HCT116 (cell line): ENCODE results near the gene TNRC6B.

ENCODE experiments used
- EGR1 ChIP-seq: IDR thresholded peaks from 2 replicates; pipeline ENCODE4 v1.6.1; 2012; ENCODE audit warnings: low read depth
- EZH2 ChIP-seq: fragments of 200-600 bp; sonication (generic); IDR thresholded peaks from 2 replicates; pipeline ENCODE4 v1.6.1; 2017; ENCODE audit warnings: antibody characterized with exemption, mixed run types
- POLR2A ChIP-seq: IDR thresholded peaks from 2 replicates; pipeline ENCODE4 v1.7.0; 2011; ENCODE audit warnings: borderline replicate concordance; ENCODE audit not compliant: insufficient read depth, insufficient read length; ENCODE audit errors: extremely low read depth
- POLR2AphosphoS5 ChIP-seq: IDR thresholded peaks from 2 replicates; pipeline ENCODE4 v1.6.1; 2011; ENCODE audit warnings: mild to moderate bottlenecking, low read depth, low read length, moderate library complexity
- REST ChIP-seq: IDR thresholded peaks from 2 replicates; pipeline ENCODE4 v1.6.1; 2012; ENCODE audit warnings: low read depth
- SIN3A ChIP-seq: IDR thresholded peaks from 2 replicates; pipeline ENCODE4 v1.6.1; 2012; ENCODE audit warnings: low read depth
- SP1 ChIP-seq: IDR thresholded peaks from 2 replicates; pipeline ENCODE4 v1.6.1; 2012; ENCODE audit warnings: low read depth
- TF ChIP-seq, protein P1 (sequence below), 3 experiments: fragments of 200-600 bp in 1 of 3; sonication (generic) in 1 of 3; IDR thresholded peaks in 2 of 3; conservative IDR thresholded peaks in 1 of 3; 2 replicates each; pipeline ENCODE4 v1.5.1; 2012 to 2017; ENCODE audit warnings: low read depth in 2 of 3, low read length in 2 of 3, antibody characterized with exemption in 1 of 3, borderline replicate concordance in 1 of 3, control low read depth in 1 of 3, mild to moderate bottlenecking in 1 of 3, mixed read lengths in 1 of 3, mixed run types in 1 of 3, moderate library complexity in 1 of 3; ENCODE audit not compliant: insufficient read depth in 1 of 3
- TF ChIP-seq, protein P2 (sequence below): IDR thresholded peaks from 2 replicates; pipeline ENCODE4 v1.6.1; 2011; ENCODE audit warnings: mild to moderate bottlenecking, low read length, moderate library complexity; ENCODE audit not compliant: insufficient replicate concordance; ENCODE audit errors: extremely low read depth

DNA sequence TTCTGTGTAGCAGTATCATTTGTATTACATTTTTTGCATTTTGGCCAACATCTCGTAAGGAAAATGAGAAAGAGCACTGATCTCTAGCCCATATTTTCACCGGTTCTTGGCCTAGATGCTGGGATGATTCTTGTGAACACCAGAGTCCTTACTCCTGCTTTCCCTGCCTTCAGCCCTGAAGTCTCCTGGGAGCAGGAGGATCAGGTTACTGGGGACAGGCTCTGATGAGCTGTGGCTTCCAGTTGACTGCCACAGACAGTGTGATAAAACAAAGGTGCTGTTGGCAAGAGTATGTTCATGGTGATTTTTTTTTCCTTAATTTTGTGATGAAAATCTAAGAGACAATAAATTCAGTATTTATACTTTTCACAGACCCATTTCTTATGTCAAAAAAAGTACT is 134.3 kb downstream of the TNRC6B start:
- TF ChIP-seq REST (no peak), POLR2AphosphoS5 (no peak), SP1 (no peak), POLR2A (no peak), SIN3A (no peak), EGR1 (no peak), EZH2 (no peak)
- TF ChIP-seq, protein P1, sequence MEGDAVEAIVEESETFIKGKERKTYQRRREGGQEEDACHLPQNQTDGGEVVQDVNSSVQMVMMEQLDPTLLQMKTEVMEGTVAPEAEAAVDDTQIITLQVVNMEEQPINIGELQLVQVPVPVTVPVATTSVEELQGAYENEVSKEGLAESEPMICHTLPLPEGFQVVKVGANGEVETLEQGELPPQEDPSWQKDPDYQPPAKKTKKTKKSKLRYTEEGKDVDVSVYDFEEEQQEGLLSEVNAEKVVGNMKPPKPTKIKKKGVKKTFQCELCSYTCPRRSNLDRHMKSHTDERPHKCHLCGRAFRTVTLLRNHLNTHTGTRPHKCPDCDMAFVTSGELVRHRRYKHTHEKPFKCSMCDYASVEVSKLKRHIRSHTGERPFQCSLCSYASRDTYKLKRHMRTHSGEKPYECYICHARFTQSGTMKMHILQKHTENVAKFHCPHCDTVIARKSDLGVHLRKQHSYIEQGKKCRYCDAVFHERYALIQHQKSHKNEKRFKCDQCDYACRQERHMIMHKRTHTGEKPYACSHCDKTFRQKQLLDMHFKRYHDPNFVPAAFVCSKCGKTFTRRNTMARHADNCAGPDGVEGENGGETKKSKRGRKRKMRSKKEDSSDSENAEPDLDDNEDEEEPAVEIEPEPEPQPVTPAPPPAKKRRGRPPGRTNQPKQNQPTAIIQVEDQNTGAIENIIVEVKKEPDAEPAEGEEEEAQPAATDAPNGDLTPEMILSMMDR (IDR thresholded peaks at IDR 0.05 in 2 of 3, conservative IDR thresholded peaks at IDR 0.05 in 1 of 3; ENCODE audit: borderline replicate concordance in 1 of 3, insufficient read depth in 1 of 3, low read depth in 2 of 3, low read length in 2 of 3): no peak
- TF ChIP-seq, protein P2, sequence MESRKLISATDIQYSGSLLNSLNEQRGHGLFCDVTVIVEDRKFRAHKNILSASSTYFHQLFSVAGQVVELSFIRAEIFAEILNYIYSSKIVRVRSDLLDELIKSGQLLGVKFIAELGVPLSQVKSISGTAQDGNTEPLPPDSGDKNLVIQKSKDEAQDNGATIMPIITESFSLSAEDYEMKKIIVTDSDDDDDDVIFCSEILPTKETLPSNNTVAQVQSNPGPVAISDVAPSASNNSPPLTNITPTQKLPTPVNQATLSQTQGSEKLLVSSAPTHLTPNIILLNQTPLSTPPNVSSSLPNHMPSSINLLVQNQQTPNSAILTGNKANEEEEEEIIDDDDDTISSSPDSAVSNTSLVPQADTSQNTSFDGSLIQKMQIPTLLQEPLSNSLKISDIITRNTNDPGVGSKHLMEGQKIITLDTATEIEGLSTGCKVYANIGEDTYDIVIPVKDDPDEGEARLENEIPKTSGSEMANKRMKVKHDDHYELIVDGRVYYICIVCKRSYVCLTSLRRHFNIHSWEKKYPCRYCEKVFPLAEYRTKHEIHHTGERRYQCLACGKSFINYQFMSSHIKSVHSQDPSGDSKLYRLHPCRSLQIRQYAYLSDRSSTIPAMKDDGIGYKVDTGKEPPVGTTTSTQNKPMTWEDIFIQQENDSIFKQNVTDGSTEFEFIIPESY: no peak
